GM12878 (cell line): Measurements from ENCODE around the gene MAN1B1. TPM values are rescaled to one million over a fixed set of nuclear protein-coding genes. Genes with fewer than 3 reads are reported as not detected.

ENCODE experiments used
- ATAC-seq: fragments of 200-7000 bp; cut with Tn5 transposase; 3 replicates; pipeline ENCODE4 v1.9.1; 2020; ENCODE audit warnings: mild to moderate bottlenecking, moderate library complexity
- BruUV-seq: library from RNA; stranded (reverse); fragments of 400-500 nt; replicated peaks from 2 replicates; lab custom pipeline; 2021; lab: Mats Ljungman, UMichigan
- CTCF ChIA-PET: fragments of 300-600 bp; sonication (Branson Sonifier 250); formaldehyde crosslinking; extraction: SDS; loops from one replicate; lab custom pipeline; 2021; ENCODE audit warnings: inconsistent platforms; lab: Yijun Ruan, JAX
- POLR2A ChIA-PET: fragments of 350-600 bp; formaldehyde crosslinking; extraction: SDS; loops from one replicate; lab custom pipeline; 2021; ENCODE audit warnings: inconsistent platforms; lab: Charles Lee
- RAD21 ChIA-PET: fragments of 300-600 bp; sonication (Branson Sonifier 250); formaldehyde crosslinking; loops from one replicate; lab custom pipeline; 2023; ENCODE audit warnings: antibody characterized with exemption; ENCODE audit not compliant: unreplicated experiment; lab: Charles Lee
- SMC1A ChIA-PET: fragments of 300-600 bp; sonication (Branson Sonifier 250); formaldehyde crosslinking; loops from one replicate; lab custom pipeline; 2023; ENCODE audit not compliant: unreplicated experiment, uncharacterized antibody; lab: Charles Lee
- DNase-seq: peaks from one replicate; pipeline ENCODE4 v3.0.0-alpha.2; 2011; ENCODE audit warnings: low read depth, low spot score
- FAIRE-seq: peaks from 3 replicates; lab custom pipeline; 2011; peaks lifted over from hg19 to GRCh38; lab: Jason Lieb, UNC
- H2AFZ ChIP-seq: 2 replicates; pipeline ENCODE4 v1.6.0; 2011; ENCODE audit warnings: low read depth, low read length, control low read depth; ENCODE audit not compliant: control insufficient read depth
- H3K27ac ChIP-seq: 2 replicates; pipeline ENCODE4 v1.5.1; 2011; ENCODE audit warnings: control low read depth; ENCODE audit not compliant: control insufficient read depth, insufficient read depth
- H3K27me3 ChIP-seq, 2 experiments: replicated peaks in 1 of 2; 2 replicates each; pipeline versions ENCODE4 v1.6.0 to v1.6.1; 2011; ENCODE audit warnings: low read length in 1 of 2; ENCODE audit not compliant: control insufficient read depth in 2 of 2, insufficient read depth in 2 of 2
- H3K36me3 ChIP-seq, 2 experiments: 2 replicates each; pipeline ENCODE4 v1.5.1; 2011; ENCODE audit warnings: low read length in 1 of 2; ENCODE audit not compliant: control insufficient read depth in 2 of 2, insufficient read depth in 2 of 2
- H3K4me1 ChIP-seq: 2 replicates; pipeline ENCODE4 v1.6.1; 2011; ENCODE audit warnings: mild to moderate bottlenecking, low read length, moderate library complexity, mixed read lengths; ENCODE audit not compliant: control insufficient read depth, insufficient read depth
- H3K4me2 ChIP-seq: 2 replicates; pipeline ENCODE4 v1.6.0; 2011; ENCODE audit warnings: control low read depth; ENCODE audit not compliant: control insufficient read depth, insufficient read depth
- H3K4me3 ChIP-seq: fragments of 200-600 bp; sonication (generic); 2 replicates; pipeline ENCODE4 v1.5.1; 2016
- H3K79me2 ChIP-seq: 2 replicates; pipeline ENCODE4 v1.6.0; 2011; ENCODE audit warnings: low read length; ENCODE audit not compliant: control insufficient read depth, insufficient read depth
- H3K9ac ChIP-seq: 2 replicates; pipeline ENCODE4 v1.8.0; 2011; ENCODE audit warnings: low read length, control low read depth, mixed read lengths; ENCODE audit not compliant: control insufficient read depth, insufficient read depth
- H3K9me3 ChIP-seq: replicated peaks from 3 replicates; pipeline ENCODE4 v1.5.1; 2011; ENCODE audit warnings: mild to moderate bottlenecking, low read length; ENCODE audit not compliant: control insufficient read depth, insufficient read depth
- H4K20me1 ChIP-seq: 2 replicates; pipeline ENCODE4 v1.6.0; 2011; ENCODE audit not compliant: control insufficient read depth, insufficient read depth
- CHD2 ChIP-seq: IDR thresholded peaks from 2 replicates; pipeline ENCODE4 v1.6.1; 2011; ENCODE audit warnings: low read depth, low read length, improper control_type of control experiment, borderline replicate concordance
- HDAC2 ChIP-seq: fragments of 200-600 bp; sonication (generic); IDR thresholded peaks from 2 replicates; pipeline ENCODE4 v1.6.1; 2017
- JUNB ChIP-seq: IDR thresholded peaks from 2 replicates; pipeline ENCODE4 v1.6.1; 2016; ENCODE audit warnings: antibody characterized with exemption, mild to moderate bottlenecking
- MEF2B ChIP-seq: fragments of 450-650 bp; IDR thresholded peaks from 2 replicates; pipeline ENCODE4 v1.6.1; 2018; ENCODE audit warnings: mild to moderate bottlenecking, moderate library complexity; ENCODE audit not compliant: partially characterized antibody, poor library complexity, severe bottlenecking
- NRF1 ChIP-seq: conservative IDR thresholded peaks from 2 replicates; pipeline ENCODE4 v1.6.1; 2011; ENCODE audit warnings: mild to moderate bottlenecking, low read depth, low read length, improper control_type of control experiment
- RAD21 ChIP-seq: IDR thresholded peaks from 2 replicates; pipeline ENCODE4 v1.6.1; 2011; ENCODE audit warnings: mild to moderate bottlenecking, low read depth, low read length, moderate library complexity; ENCODE audit not compliant: insufficient read depth
- SMARCA5 ChIP-seq: fragments of 450-650 bp; IDR thresholded peaks from 2 replicates; pipeline ENCODE4 v1.6.1; 2017; ENCODE audit warnings: mild to moderate bottlenecking
- STAT3 ChIP-seq: IDR thresholded peaks from 2 replicates; pipeline ENCODE4 v1.6.1; 2011; ENCODE audit warnings: low read depth, low read length, improper control_type of control experiment
- TCF3 ChIP-seq: IDR thresholded peaks from 2 replicates; pipeline ENCODE4 v1.6.1; 2012; ENCODE audit warnings: low read depth, mild to moderate bottlenecking, low read length, borderline replicate concordance; ENCODE audit not compliant: insufficient read depth
- ZNF622 ChIP-seq: fragments of 450-650 bp; IDR thresholded peaks from 2 replicates; pipeline ENCODE4 v1.6.1; 2017; ENCODE audit warnings: mild to moderate bottlenecking, inconsistent platforms
- ZZZ3 ChIP-seq: IDR thresholded peaks from 2 replicates; pipeline ENCODE4 v1.6.1; 2011; ENCODE audit warnings: low read depth; ENCODE audit not compliant: control insufficient read depth, insufficient read length
- WGBS: methylation state at CpG from one replicate; pipeline ENCODE4 v1.1.6; 2016; ENCODE audit warnings: low lambda C conversion rate; ENCODE audit not compliant: insufficient replicate concordance, insufficient coverage; ENCODE audit errors: missing lambda C conversion rate; 5-methylcytosine and 5-hydroxymethylcytosine counted together
- in situ Hi-C: fragments of 300-500 bp; cut with MboI; formaldehyde crosslinking; loops from 9 replicates; pipeline ENCODE4 v1.14.3; 2018; ENCODE audit warnings: mixed read lengths
- intact Hi-C: fragments of 100-400 bp; cut with micrococcal nuclease; formaldehyde crosslinking; loops from one replicate; pipeline ENCODE4 v1.14.2; 2022; ENCODE audit not compliant: unreplicated experiment
- polyA plus RNA-seq, 11 experiments: library from polyadenylated mRNA; depleted of rRNA in 4 of 11; unstranded in 6 of 11; stranded (reverse) in 5 of 11; fragments of >200 nt; fragmentation: Nextera tagmentation in 4 of 11; fragmentation: Illumina TruSeq in 1 of 11; extraction: Ambion mirVana in 4 of 11; extraction: Trizol in 1 of 11; gene quantifications; 1 replicate in 1 of 11; 2 replicates in 10 of 11; pipeline versions ENCODE4 v1.2.1 to v1.2.3, GENCODE V29; 2011 to 2016; ENCODE audit warnings: inconsistent platforms in 2 of 11, missing spikeins in 2 of 11, low read depth in 1 of 11
- total RNA-seq, 4 experiments: library from RNA; depleted of rRNA in 3 of 4; stranded (reverse); fragments of >200 nt in 3 of 4; fragmentation: Illumina TruSeq in 1 of 4; extraction: Trizol in 1 of 4; gene quantifications; 2 replicates each; pipeline versions ENCODE4 v1.2.1 to v1.2.3, GENCODE V29; 2013 to 2021
- TF ChIP-seq, protein P1 (sequence below): IDR thresholded peaks from 2 replicates; pipeline ENCODE4 v1.6.1; 2011; ENCODE audit warnings: borderline replicate concordance, low read depth, mild to moderate bottlenecking, moderate library complexity, low read length; ENCODE audit not compliant: insufficient read depth, poor library complexity, severe bottlenecking

Gene MAN1B1
- total and polyA plus RNA-seq, 10 of the 15 experiments (the other 5 are each of a cell fraction or from before 2014, with no cell fraction given), result 0.71 to 34.1 (median 22.7) TPM

- no peaks in the 10 kb centered on the region for H3K27me3 ChIP-seq
- H3K79me2 ChIP-seq, result no peaks in the 10 kb centered on the region
- no peaks in the 10 kb centered on the region for H3K36me3 ChIP-seq
- H2AFZ ChIP-seq, result no peak overlapping the region
- H3K9ac ChIP-seq, result no peak overlapping the region
- 79% methylated on average over 27 of the region's 27 CpGs for WGBS
- H3K4me2 ChIP-seq, result no peak overlapping the region
- DNase-seq, result no peak
- no peak for FAIRE-seq
- ATAC-seq, result no peak
- in situ Hi-C loops (no loop called here), intact Hi-C loops (no loop called here)
- BruUV-seq, result no TSS peak
- H3K4me3 ChIP-seq, result no peak overlapping the region
- peaks cover 9% of the 10 kb centered on the region; the same call in 1 of the 2 replicates for H3K4me1 ChIP-seq
- ChIA-PET POLR2A (interaction anchor here (1.0 kb wide), 1 partner anchor 18 kb away, joined by 3 read pairs; no protein-coding TSS in a partner anchor), SMC1A (interaction anchor here (4.7 kb wide), 1 partner anchor 18 kb away, joined by 28 read pairs; no protein-coding TSS in a partner anchor), RAD21 (interaction anchor here (3.6 kb wide), 1 partner anchor 62 kb away, joined by 11 read pairs; the partner anchor contains the start of gene MAN1B1), CTCF (no interaction called here)
- TF ChIP-seq TCF3, result no peak
- TF ChIP-seq ZNF622, result no peak
- no peak for TF ChIP-seq MEF2B
- no peak for TF ChIP-seq CHD2
- TF ChIP-seq JUNB, result no peak
- TF ChIP-seq ZZZ3, result no peak
- no peak for TF ChIP-seq NRF1
- no peak for TF ChIP-seq STAT3
- no peak for TF ChIP-seq SMARCA5
- TF ChIP-seq, protein P1, sequence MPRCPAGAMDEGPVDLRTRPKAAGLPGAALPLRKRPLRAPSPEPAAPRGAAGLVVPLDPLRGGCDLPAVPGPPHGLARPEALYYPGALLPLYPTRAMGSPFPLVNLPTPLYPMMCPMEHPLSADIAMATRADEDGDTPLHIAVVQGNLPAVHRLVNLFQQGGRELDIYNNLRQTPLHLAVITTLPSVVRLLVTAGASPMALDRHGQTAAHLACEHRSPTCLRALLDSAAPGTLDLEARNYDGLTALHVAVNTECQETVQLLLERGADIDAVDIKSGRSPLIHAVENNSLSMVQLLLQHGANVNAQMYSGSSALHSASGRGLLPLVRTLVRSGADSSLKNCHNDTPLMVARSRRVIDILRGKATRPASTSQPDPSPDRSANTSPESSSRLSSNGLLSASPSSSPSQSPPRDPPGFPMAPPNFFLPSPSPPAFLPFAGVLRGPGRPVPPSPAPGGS, result no peak
- TF ChIP-seq RAD21, result no peak
- TF ChIP-seq HDAC2, result no peak
- H4K20me1 ChIP-seq, result no peaks in the 10 kb centered on the region
- H3K27ac ChIP-seq, result no peak overlapping the region
- H3K9me3 ChIP-seq, result no peaks in the 10 kb centered on the region; the same call in 2 of the 3 replicates
These were observed 61.5 kb downstream of the MAN1B1 start for GRCh38 chr9:137148242-137148641.
